GM18502 (cell line): ENCODE data around the gene PSMD2.
"Not testable (repeated sequence)": the region's sequence is repeated elsewhere in the genome, so short reads cannot be mapped to it uniquely, and the experiment has no call there.

ENCODE experiments used
- ATAC-seq: cut with Tn5 transposase; IDR thresholded peaks from one replicate; pipeline ENCODE4 v1.9.1; 2021; ENCODE audit warnings: mild to moderate bottlenecking; ENCODE audit not compliant: unreplicated experiment, poor library complexity

The PSMD2 gene

GRCh38 chr3:184337981-184338380 lies 38.9 kb downstream of the PSMD2 start:
- no peak for ATAC-seq

GRCh38 chr3:184338511-184338945 lies 39.5 kb downstream of the PSMD2 start:
- ATAC-seq: no peak

- ATAC-seq: no peak
Measured at GRCh38 chr3:184339001-184339400, 40.0 kb downstream of the PSMD2 start.

- not testable (repeated sequence) for ATAC-seq
Measured at GRCh38 chr3:184339451-184340135, 40.6 kb downstream of the PSMD2 start.

- no peak for ATAC-seq
Measured at GRCh38 chr3:184341925-184342324, 42.9 kb downstream of the PSMD2 start.

- no peak for ATAC-seq
Measured at GRCh38 chr3:184343200-184343876, 44.3 kb downstream of the PSMD2 start.

GRCh38 chr3:184344579-184345316 lies 45.7 kb downstream of the PSMD2 start:
- ATAC-seq: no peak

- ATAC-seq: no peak
Measured at GRCh38 chr3:184345317-184346144, 46.5 kb downstream of the PSMD2 start.

GRCh38 chr3:184346480-184347190 lies 47.6 kb downstream of the PSMD2 start:
- ATAC-seq: no peak

GRCh38 chr3:184347321-184348056 lies 48.4 kb downstream of the PSMD2 start:
- ATAC-seq: no peak

GRCh38 chr3:184348057-184348382 lies 49.0 kb downstream of the PSMD2 start:
- ATAC-seq: no peak

GRCh38 chr3:184349563-184350470 lies 50.8 kb downstream of the PSMD2 start:
- no peak for ATAC-seq

- ATAC-seq: no peak
Measured at GRCh38 chr3:184350618-184351017, 51.6 kb downstream of the PSMD2 start.

- ATAC-seq: no peak
Measured at GRCh38 chr3:184351511-184352148, 52.6 kb downstream of the PSMD2 start.

- ATAC-seq: no peak
Measured at GRCh38 chr3:184352149-184352785, 53.2 kb downstream of the PSMD2 start.

GRCh38 chr3:184352897-184353545 lies 54.0 kb downstream of the PSMD2 start:
- ATAC-seq: no peak

GRCh38 chr3:184353546-184353941 lies 54.5 kb downstream of the PSMD2 start:
- no peak for ATAC-seq
